ENCODE results near the gene CD200R1. TPM values are rescaled to one million over a fixed set of nuclear protein-coding genes. Genes with fewer than 3 reads are reported as not detected.

CD200R1 gene
- total RNA-seq, 3 donors from 2014 or later (not counting 1 experiment from before 2014, with no cell fraction given) = 0.38 to 25.8 (median 1.7) TPM

GRCh38 chr3:112873632-112874031 lies 101.3 kb downstream of the CD200R1 start:
- Mint-ChIP-seq H3K9me3 (peaks cover 7 to 11% of the 10 kb centered on the region in 2 donors), H3K27ac (no peak overlapping the region), H3K4me3 (no peak overlapping the region), H3K36me3 (peaks cover 23% of the 10 kb centered on the region), H3K4me1 (no peaks in the 10 kb centered on the region), H3K27me3 (ENCODE audit: low read depth in 2 of 2) (peaks cover 0 to 2% of the 10 kb centered on the region in 2 donors)
- Histone ChIP-seq H3K9me3 (ENCODE audit: control insufficient read depth, insufficient read depth, low read length) (peaks cover 11% of the 10 kb centered on the region), H3K4me1 (ENCODE audit: control insufficient read depth, insufficient read depth, low read length) (peaks cover 5% of the 10 kb centered on the region), H3K27ac (ENCODE audit: low read length) (no peak overlapping the region), H3K36me3 (ENCODE audit: control insufficient read depth, insufficient read depth, low read length) (no peaks in the 10 kb centered on the region), H3K27me3 (ENCODE audit: control insufficient read depth, insufficient read depth, low read length) (no peaks in the 10 kb centered on the region), H3K4me3 (ENCODE audit: low read length) (no peak overlapping the region)
- no peak for DNase-seq
- 80% methylated on average over 1 of the region's 2 CpGs for WGBS (ENCODE audit: insufficient coverage)
- intact Hi-C loops (cut with micrococcal nuclease) = no loop called here
- TF ChIP-seq CTCF (IDR thresholded peaks at IDR 0.05) = no peak
- no peak for ATAC-seq

- intact Hi-C loops (cut with micrococcal nuclease) = no loop called here
- Histone ChIP-seq H3K27me3 (ENCODE audit: control insufficient read depth, insufficient read depth, low read length) (no peaks in the 10 kb centered on the region), H3K4me3 (ENCODE audit: low read length) (no peak overlapping the region), H3K9me3 (ENCODE audit: control insufficient read depth, insufficient read depth, low read length) (peaks cover 11% of the 10 kb centered on the region), H3K4me1 (ENCODE audit: control insufficient read depth, insufficient read depth, low read length) (peaks cover 5% of the 10 kb centered on the region), H3K27ac (ENCODE audit: low read length) (no peak overlapping the region), H3K36me3 (ENCODE audit: control insufficient read depth, insufficient read depth, low read length) (no peaks in the 10 kb centered on the region)
- ATAC-seq = no peak
- H3K27ac Mint-ChIP-seq = no peak overlapping the region
- no peak for TF ChIP-seq CTCF (IDR thresholded peaks at IDR 0.05)
- peaks cover 7 to 13% of the 10 kb centered on the region in 2 donors for H3K9me3 Mint-ChIP-seq
- no peak overlapping the region for H3K4me3 Mint-ChIP-seq
- peaks cover 4 to 7% of the 10 kb centered on the region in 2 donors for H3K27me3 Mint-ChIP-seq (ENCODE audit: low read depth in 2 of 2)
- no peaks in the 10 kb centered on the region for H3K4me1 Mint-ChIP-seq
- WGBS (ENCODE audit: insufficient coverage) = 94% methylated on average over 3 of the region's 3 CpGs
- no peak for DNase-seq
- H3K36me3 Mint-ChIP-seq = peaks cover 23% of the 10 kb centered on the region
Measured at GRCh38 chr3:112871735-112872134, 103.2 kb downstream of the CD200R1 start.

Other genes starting within 250 kb of the CD200R1 start
- gene CD200R1L, start 128.2 kb downstream of the CD200R1 start, total RNA-seq = 1 to 10 TPM in 1 of 3 donors, not detected in 2; 1.3 TPM
- gene GTPBP8, start 15.9 kb upstream of the CD200R1 start, total RNA-seq = 10 to 100 TPM; 16.6 to 28.6 (median 16.8) TPM
- gene BOC, start 236.5 kb upstream of the CD200R1 start, total RNA-seq = under 1 TPM in 1 of 3 donors, not detected in 2; 0.10 TPM